HG02642 (cell line): ENCODE results near the gene SEC14L3.

Experiments
- ATAC-seq: cut with Tn5 transposase; IDR thresholded peaks from one replicate; pipeline ENCODE4 v1.9.1; 2021; ENCODE audit warnings: mild to moderate bottlenecking; ENCODE audit not compliant: unreplicated experiment, poor library complexity

SEC14L3 gene

GRCh38 chr22:30471616-30472318 is at the start of gene SEC14L3:
SEC14L3 (minus strand) TSS chr22:30472017; CDS start chr22:30471958, 59 bp downstream.
- no peak for ATAC-seq

- ATAC-seq = no peak
Observed at GRCh38 chr22:30519842-30520425, 48.1 kb upstream of the SEC14L3 start.

GRCh38 chr22:30516731-30517130 is 44.9 kb upstream of the SEC14L3 start:
- no peak for ATAC-seq

- ATAC-seq = no peak
Observed at GRCh38 chr22:30516273-30516672, 44.5 kb upstream of the SEC14L3 start.

GRCh38 chr22:30514252-30514651 is 42.4 kb upstream of the SEC14L3 start:
- ATAC-seq = no peak

- no peak for ATAC-seq
Observed at GRCh38 chr22:30513462-30513861, 41.6 kb upstream of the SEC14L3 start.

- ATAC-seq = no peak
Observed at GRCh38 chr22:30511911-30512310, 40.1 kb upstream of the SEC14L3 start.

- no peak for ATAC-seq
Observed at GRCh38 chr22:30511109-30511508, 39.3 kb upstream of the SEC14L3 start.

GRCh38 chr22:30508216-30508615 is 36.4 kb upstream of the SEC14L3 start:
- no peak for ATAC-seq

- ATAC-seq = no peak
Observed at GRCh38 chr22:30507670-30508069, 35.9 kb upstream of the SEC14L3 start.

GRCh38 chr22:30506507-30506968 is 34.7 kb upstream of the SEC14L3 start:
- no peak for ATAC-seq

- no peak for ATAC-seq
Observed at GRCh38 chr22:30503551-30503950, 31.7 kb upstream of the SEC14L3 start.

- no peak for ATAC-seq
Observed at GRCh38 chr22:30502911-30503310, 31.1 kb upstream of the SEC14L3 start.

- ATAC-seq = no peak
Observed at GRCh38 chr22:30502153-30502552, 30.3 kb upstream of the SEC14L3 start.

GRCh38 chr22:30500628-30501027 is 28.8 kb upstream of the SEC14L3 start:
- no peak for ATAC-seq

- no peak for ATAC-seq
Observed at GRCh38 chr22:30497466-30498150, 25.8 kb upstream of the SEC14L3 start.

- ATAC-seq = no peak
Observed at GRCh38 chr22:30495041-30495784, 23.4 kb upstream of the SEC14L3 start.

GRCh38 chr22:30492144-30492543 is 20.3 kb upstream of the SEC14L3 start:
- ATAC-seq = no peak

GRCh38 chr22:30491381-30491780 is 19.6 kb upstream of the SEC14L3 start:
- no peak for ATAC-seq

- no peak for ATAC-seq
Observed at GRCh38 chr22:30490399-30490798, 18.6 kb upstream of the SEC14L3 start.

GRCh38 chr22:30488121-30488520 is 16.3 kb upstream of the SEC14L3 start:
- no peak for ATAC-seq
